A673 (cell line): ENCODE data around the gene VSIR. TPM values are rescaled to one million over a fixed set of nuclear protein-coding genes. Genes with fewer than 3 reads are reported as not detected.
A peak's percentile ranks its signal among the peaks of the same experiment; 100 is the strongest.

ENCODE experiments used
- BruUV-seq: library from RNA; stranded (reverse); fragments of 400-500 nt; replicated peaks from 2 replicates; lab custom pipeline; 2021; lab: Mats Ljungman, UMichigan
- CTCF ChIA-PET: fragments of 300-600 bp; sonication (Branson Sonifier 250); formaldehyde crosslinking; loops from one replicate; lab custom pipeline; 2022; ENCODE audit warnings: antibody characterized with exemption; lab: Charles Lee
- POLR2A ChIA-PET: fragments of 300-600 bp; sonication (Branson Sonifier 250); formaldehyde crosslinking; loops from one replicate; lab custom pipeline; 2022; ENCODE audit warnings: antibody characterized with exemption; ENCODE audit not compliant: low non-redundant PET; lab: Charles Lee
- DNase-seq: peaks from one replicate; pipeline ENCODE4 v3.0.0-alpha.2; 2015; ENCODE audit warnings: low spot score
- H3K27ac ChIP-seq: fragments of 200-600 bp; sonication (generic); 2 replicates; pipeline ENCODE4 v1.5.1; 2016; ENCODE audit warnings: mixed run types, low read depth, mild to moderate bottlenecking, mixed read lengths, antibody characterized with exemption, low read length; ENCODE audit not compliant: poor library complexity, severe bottlenecking
- H3K27me3 ChIP-seq: fragments of 200-600 bp; sonication (generic); replicated peaks from 2 replicates; pipeline ENCODE4 v1.6.1; 2017; ENCODE audit warnings: mixed run types, low read depth, mild to moderate bottlenecking, mixed read lengths, antibody characterized with exemption, low read length; ENCODE audit not compliant: insufficient read depth, poor library complexity
- H3K36me3 ChIP-seq: fragments of 200-600 bp; sonication (generic); 2 replicates; pipeline ENCODE4 v1.6.1; 2016; ENCODE audit warnings: mixed run types, mild to moderate bottlenecking, mixed read lengths, antibody characterized with exemption, low read length; ENCODE audit not compliant: insufficient read depth, poor library complexity, severe bottlenecking
- H3K4me1 ChIP-seq: fragments of 200-600 bp; sonication (generic); 2 replicates; pipeline ENCODE4 v1.6.1; 2017; ENCODE audit warnings: mixed run types, mild to moderate bottlenecking, mixed read lengths, antibody characterized with exemption, low read length; ENCODE audit not compliant: insufficient read depth, poor library complexity, severe bottlenecking
- H3K4me3 ChIP-seq: fragments of 200-600 bp; sonication (generic); 2 replicates; pipeline ENCODE4 v1.5.1; 2016; ENCODE audit warnings: low read depth, mixed run types, mild to moderate bottlenecking, mixed read lengths, low read length; ENCODE audit not compliant: poor library complexity, severe bottlenecking
- H3K9me3 ChIP-seq: fragments of 200-600 bp; sonication (generic); 2 replicates; pipeline ENCODE4 v1.6.1; 2016; ENCODE audit warnings: mixed run types, low read depth, mild to moderate bottlenecking, mixed read lengths, antibody characterized with exemption, low read length; ENCODE audit not compliant: poor library complexity, severe bottlenecking
- CTCF ChIP-seq: fragments of 300-800, 200-600 bp; sonication (generic); conservative IDR thresholded peaks from 2 replicates; pipeline ENCODE4 v1.5.1; 2017; ENCODE audit warnings: low read depth, mild to moderate bottlenecking, antibody characterized with exemption, low read length, moderate library complexity, mixed read lengths
- EZH2 ChIP-seq: fragments of 200-600 bp; sonication (generic); IDR thresholded peaks from 2 replicates; pipeline ENCODE4 v1.6.1; 2017; ENCODE audit warnings: borderline replicate concordance, low read depth, mild to moderate bottlenecking, mixed read lengths, antibody characterized with exemption, low read length; ENCODE audit not compliant: poor library complexity, severe bottlenecking
- intact Hi-C: fragments of 100-400 bp; cut with micrococcal nuclease; formaldehyde crosslinking; loops from one replicate; pipeline ENCODE4 v1.10.0; 2022; ENCODE audit not compliant: unreplicated experiment
- total RNA-seq: library from RNA; stranded (reverse); gene quantifications from 2 replicates; pipeline ENCODE4 v1.2.3, GENCODE V29; 2021

The VSIR gene
- total RNA-seq, 1 experiment from 2014 or later, result not detected

DNA sequence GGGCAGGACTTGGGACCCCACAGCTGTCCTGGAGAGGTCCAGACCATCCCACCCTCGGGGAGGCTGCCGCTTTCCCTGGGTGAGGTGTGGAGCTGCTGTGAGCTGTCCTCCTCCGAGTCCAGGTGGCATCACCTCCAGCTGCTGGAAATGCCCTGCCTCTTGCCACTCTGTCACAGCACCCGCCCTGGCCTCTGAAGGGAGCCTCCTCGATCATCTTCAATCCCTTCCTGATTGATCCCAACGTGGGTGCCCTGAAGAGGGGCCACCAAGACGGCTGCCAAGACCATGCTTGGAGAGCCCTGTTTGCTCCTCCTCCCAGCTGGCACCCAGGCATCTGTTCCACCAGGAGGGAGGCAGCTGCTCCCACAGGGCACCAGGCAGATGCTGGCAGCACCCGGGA lies 58.3 kb downstream of the VSIR start:
- Histone ChIP-seq H3K27me3 (no peaks in the 10 kb centered on the region), H3K9me3 (no peaks in the 10 kb centered on the region), H3K27ac (no peak overlapping the region), H3K4me3 (no peak overlapping the region), H3K36me3 (no peaks in the 10 kb centered on the region), H3K4me1 (peaks cover 8% of the 10 kb centered on the region)
- ChIA-PET CTCF (no interaction called here), POLR2A (no interaction called here)
- no TSS peak for BruUV-seq
- DNase-seq, result no peak
- no peak for TF ChIP-seq CTCF
- no peak for TF ChIP-seq EZH2
- intact Hi-C loops, result no loop called here

DNA sequence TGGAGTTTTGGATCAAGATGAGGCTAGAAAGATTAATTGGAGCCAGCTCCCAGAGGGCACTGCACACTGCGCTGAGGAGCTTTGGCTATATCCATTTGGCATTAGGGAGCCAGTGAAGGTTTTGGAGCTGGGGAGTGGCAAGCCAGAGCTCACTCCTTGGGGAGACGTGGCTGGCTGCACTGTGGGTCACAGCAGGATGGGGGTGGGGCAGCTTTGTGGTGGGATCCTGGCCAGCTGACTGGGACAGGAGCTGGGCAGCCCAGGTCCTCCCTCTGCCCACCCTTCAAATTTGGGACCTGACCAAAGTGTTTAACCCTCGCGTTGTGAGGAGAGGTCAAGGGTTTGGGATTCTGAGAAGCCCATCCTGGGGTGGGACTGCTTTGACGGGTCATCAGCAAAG lies 58.7 kb downstream of the VSIR start:
- TF ChIP-seq EZH2, result no peak
- TF ChIP-seq CTCF, result no peak
- ChIA-PET CTCF (no interaction called here), POLR2A (no interaction called here)
- Histone ChIP-seq H3K36me3 (no peaks in the 10 kb centered on the region), H3K27me3 (no peaks in the 10 kb centered on the region), H3K4me3 (no peak overlapping the region), H3K9me3 (no peaks in the 10 kb centered on the region), H3K27ac (peak overlapping the region; percentile 50), H3K4me1 (peaks cover 8% of the 10 kb centered on the region)
- DNase-seq, result no peak
- intact Hi-C loops, result no loop called here
- no TSS peak for BruUV-seq

DNA sequence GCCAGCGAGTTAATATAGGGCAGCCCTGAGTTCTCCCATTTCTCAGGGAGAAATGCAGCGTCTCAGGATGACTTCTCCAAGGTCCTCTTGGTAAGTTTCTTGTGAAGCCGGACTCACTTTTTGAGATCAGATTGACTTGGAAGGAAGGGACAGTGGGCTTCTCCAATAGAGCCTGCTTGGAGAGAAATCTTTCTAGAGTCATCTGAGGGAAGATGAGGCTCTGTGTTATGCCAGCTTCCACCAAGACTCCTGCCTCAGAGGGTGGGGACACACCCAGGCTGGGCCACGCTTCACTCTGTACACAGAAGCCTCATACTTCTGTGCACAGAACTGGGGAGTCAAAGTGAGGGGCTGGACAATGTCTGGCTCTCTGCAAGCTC lies 59.3 kb downstream of the VSIR start:
- CTCF ChIA-PET, result no interaction called here
- Histone ChIP-seq H3K4me1 (peaks cover 8% of the 10 kb centered on the region), H3K36me3 (no peaks in the 10 kb centered on the region), H3K27me3 (no peaks in the 10 kb centered on the region), H3K27ac (peak overlapping the region; percentile 50), H3K4me3 (no peak overlapping the region), H3K9me3 (no peaks in the 10 kb centered on the region)
- POLR2A ChIA-PET, result interaction anchor here (0.7 kb wide), 1 partner anchor 407 kb away, joined by 3 read pairs; no protein-coding TSS in a partner anchor
- BruUV-seq, result no TSS peak
- TF ChIP-seq CTCF, result no peak
- no peak for TF ChIP-seq EZH2
- no peak for DNase-seq
- intact Hi-C loops, result no loop called here
